T-helper 2 cell treated with Interferon-gamma antibody and Interleukin-4, amounts not matched to agents 100 ng/mL and 5 ng/mL, for 36 hours (primary cell): Measurements from ENCODE around the gene KRTAP5-10. TPM values are rescaled to one million over a fixed set of nuclear protein-coding genes. Genes with fewer than 3 reads are reported as not detected.
"Not testable (repeated sequence)": the region's sequence is repeated elsewhere in the genome, so short reads cannot be mapped to it uniquely, and the experiment has no call there.

Experiments
- intact Hi-C: fragments of 100-400 bp; cut with micrococcal nuclease; formaldehyde crosslinking; loops from one replicate; pipeline ENCODE4 v1.15.1; 2023
- total RNA-seq: library from RNA; stranded (reverse); gene quantifications from 2 replicates; pipeline ENCODE4 v1.2.3, GENCODE V29; 2022

Gene KRTAP5-10, protein sequence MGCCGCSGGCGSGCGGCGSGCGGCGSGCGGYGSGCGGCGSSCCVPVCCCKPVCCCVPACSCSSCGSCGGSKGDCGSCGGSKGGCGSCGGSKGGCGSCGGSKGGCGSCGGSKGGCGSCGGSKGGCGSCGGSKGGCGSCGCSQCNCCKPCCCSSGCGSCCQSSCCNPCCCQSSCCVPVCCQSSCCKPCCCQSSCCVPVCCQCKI
- total RNA-seq, result not detected in 2 replicates

DNA sequence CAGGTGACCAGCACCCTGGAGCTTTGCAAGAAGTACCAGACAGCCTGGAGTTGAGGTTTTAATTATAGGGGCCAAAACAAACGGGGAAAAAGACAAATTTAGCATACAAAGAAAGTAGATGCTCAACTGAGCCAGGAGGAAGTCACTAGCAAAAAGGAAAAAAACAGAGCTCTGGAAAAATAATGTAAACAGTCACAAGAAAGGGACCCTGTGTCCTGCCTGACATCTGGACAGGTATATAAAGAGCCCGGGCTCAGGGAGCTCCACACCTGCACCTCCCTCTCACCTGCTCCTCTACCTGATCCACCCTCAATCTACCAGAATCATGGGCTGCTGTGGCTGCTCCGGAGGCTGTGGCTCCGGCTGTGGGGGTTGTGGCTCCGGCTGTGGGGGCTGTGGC is at the start of gene KRTAP5-10:
TSS of gene KRTAP5-10 (plus strand) at position 301 of the 400 bp plus-strand sequence. CDS start at position 326, 25 bp downstream.
- intact Hi-C loops, result no loop called here

DNA sequence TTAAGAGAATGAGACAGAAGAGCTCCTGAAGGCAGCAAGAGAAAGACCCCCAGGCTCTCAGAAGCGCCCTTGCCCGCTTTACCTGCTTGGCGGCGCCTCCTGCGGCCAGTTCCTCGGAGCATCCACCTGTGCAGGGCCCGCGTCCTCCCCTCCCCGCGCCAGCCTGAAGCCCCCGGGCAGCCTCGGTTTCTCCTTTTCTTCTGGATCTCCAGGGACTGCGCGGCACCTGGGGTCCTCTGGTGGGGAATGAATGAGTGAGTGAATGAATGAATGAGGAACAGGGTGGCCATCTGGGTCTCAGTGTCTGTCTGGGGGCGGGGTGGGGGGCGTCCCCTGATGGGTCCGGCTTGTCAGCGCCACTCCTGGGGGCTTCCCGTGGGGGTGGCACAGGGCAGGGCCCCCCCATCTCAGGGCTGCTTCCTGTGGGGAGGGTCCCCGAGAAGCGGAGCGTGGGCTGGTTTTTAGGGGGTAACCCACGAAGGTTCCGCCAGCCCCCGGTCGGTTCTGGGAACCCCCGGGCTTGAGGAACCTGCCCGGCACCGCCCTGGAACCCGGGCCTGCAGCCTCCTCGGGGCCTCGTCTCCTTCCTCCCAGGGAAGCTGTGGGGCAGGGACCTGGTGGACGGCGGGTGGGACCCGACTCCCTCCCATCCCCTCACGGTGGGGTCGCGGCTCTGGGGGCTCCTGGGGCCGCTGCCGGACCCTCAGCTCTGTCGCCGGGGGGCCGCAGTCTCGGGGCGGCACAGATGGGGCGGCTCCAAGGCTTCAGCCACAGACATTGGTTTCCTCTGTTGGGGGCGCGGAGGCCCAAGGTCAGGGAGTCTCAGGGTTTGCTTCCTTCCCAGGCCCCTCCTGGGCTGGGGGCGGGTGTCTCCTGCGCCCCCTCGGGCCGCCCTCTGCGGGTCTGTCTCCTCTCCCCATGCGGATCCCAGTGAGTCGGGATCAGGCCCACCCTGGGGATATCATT is 46.6 kb upstream of the KRTAP5-10 start:
- intact Hi-C loops, result no loop called here

DNA sequence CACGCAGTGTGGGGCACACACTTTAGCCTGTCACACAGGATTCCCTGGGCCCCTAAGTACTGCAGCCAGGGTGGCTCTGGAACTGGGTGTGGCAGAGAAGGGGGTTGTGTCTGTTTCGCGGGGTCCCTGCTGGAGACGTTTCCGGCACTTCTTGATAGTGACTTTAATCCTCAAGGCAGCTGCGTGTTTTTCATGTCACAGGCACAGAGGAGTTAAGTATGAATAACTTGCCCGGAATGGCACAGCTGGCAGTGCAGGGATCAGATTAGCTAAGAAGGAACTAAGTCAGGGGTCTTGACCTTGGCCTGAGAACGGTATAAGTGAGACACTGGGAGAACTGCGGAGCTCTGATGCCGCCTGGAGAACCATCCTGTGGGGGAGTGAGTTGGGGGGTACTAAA is 45.8 kb upstream of the KRTAP5-10 start:
- intact Hi-C loops, result no loop called here

DNA sequence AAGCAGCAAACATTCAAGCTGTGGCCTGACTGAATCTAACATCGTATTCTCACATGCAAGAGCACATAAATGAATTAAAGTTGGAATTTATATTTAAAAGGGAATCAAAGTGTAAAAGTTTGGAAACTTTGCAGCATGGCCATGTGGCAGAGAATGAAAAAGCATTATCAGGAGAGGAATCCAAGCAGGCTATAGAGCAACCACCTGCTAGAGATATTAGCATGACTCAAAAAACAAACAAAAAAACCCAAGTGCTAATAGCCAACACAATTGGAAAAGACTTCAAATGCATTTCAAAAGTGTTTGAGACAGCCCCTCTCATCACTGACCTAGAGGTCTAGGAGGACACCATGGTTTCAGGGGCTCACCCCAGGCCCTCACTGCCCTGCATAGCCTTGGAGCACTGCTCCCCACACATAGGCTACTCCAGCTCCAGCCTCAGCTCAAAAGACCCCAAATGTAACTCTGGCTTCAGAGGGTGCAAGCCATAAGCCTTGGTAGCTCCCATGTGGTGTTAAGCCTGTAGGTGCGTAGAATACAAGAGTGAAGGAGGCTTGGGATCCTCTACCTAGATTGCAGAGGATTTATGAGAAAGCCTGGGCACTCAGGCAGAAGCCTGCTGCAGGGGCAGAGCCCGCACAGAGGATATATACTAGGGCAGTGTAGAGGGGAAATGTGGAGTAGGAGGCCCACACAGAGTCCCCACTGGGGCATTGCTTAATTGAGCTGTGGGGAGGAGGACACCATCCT is 40.0 kb upstream of the KRTAP5-10 start:
- intact Hi-C loops, result no loop called here

DNA sequence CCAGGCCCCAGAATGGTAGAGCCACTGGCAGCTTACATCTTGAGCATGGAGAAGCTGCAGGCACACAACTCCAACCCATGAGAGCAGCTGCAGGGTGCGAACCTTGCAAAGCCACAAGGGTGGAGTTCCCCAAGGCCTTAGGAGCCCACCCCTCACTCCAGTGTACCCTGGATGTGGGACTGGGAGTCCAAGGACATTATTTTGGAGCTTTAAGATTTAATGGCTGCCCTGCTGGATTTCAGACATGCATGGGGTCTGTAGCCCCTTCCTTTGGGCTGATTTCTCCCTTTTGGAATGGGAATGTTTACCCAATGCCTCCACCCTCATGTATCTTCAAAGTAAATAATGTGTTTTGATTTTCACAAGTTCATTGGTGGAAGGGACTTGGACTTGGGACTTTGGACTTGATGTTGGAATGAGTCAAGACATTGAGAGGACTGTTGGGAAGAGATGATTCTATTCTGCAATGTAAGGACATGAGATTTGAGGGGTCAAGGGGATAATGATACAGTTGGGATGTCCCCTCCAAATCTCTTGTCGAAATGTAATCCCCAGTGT is 39.3 kb upstream of the KRTAP5-10 start:
- intact Hi-C loops, result no loop called here

DNA sequence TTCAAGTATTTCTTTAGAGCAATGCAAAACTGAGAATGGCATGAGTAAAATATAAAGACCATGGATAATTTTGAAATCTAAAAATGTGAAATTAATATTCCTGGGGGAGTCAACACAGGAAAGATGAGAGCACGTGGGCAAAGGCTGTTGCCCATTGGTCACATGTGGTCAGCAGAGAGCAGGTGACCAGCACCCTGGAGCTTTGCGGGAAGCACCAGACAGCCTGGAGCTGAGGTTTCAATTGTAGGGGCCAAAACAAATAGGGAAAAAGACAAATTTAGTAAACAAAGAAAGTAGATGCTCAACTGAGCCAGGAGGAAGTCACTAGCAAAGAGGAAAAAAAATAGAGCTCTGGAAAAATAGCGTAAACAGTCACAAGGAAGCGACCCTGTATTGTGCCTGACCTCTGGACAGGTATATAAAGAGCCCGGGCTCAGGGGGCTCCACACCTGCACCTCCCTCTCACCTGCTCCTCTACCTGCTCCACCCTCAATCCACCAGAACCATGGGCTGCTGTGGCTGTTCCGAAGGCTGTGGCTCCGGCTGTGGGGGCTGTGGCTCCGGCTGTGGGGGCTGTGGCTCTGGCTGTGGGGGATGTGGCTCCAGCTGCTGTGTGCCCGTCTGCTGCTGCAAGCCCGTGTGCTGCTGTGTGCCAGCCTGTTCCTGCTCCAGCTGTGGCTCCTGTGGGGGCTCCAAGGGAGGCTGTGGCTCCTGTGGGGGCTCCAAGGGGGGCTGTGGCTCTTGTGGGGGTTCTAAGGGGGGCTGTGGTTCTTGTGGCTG is 38.4 kb upstream of the KRTAP5-10 start, which contains the start of gene KRTAP5-7:
TSS of gene KRTAP5-7 (plus strand) at position 472 of the 780 bp plus-strand sequence. CDS start at position 506, 34 bp downstream.
- intact Hi-C loops, result not testable (repeated sequence)

DNA sequence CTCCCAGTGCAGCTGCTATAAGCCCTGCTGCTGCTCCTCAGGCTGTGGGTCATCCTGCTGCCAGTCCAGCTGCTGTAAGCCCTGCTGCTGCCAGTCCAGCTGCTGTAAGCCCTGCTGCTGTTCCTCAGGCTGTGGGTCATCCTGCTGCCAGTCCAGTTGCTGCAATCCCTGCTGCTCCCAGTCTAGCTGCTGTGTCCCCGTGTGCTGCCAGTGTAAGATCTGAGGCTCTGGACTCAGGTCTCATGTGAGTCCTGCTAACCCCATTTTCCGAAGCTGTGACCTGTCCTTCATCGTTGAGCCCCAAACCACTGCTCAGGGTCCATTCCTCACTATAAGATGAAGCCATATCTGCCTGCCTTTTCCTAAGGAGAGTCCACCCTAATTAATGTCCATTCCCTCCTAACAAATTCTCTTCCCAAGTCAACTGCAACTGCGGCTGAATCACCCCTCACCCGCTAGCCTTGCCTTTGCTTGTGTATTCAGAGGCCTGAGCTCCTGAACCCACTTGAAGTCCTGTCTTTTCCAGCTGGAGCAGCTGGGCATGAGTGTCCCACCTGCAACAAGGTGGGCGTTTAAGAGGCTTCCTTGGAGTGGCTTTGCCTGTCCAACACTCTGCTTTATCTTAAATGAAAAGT is 37.7 kb upstream of the KRTAP5-10 start:
- intact Hi-C loops, result no loop called here

DNA sequence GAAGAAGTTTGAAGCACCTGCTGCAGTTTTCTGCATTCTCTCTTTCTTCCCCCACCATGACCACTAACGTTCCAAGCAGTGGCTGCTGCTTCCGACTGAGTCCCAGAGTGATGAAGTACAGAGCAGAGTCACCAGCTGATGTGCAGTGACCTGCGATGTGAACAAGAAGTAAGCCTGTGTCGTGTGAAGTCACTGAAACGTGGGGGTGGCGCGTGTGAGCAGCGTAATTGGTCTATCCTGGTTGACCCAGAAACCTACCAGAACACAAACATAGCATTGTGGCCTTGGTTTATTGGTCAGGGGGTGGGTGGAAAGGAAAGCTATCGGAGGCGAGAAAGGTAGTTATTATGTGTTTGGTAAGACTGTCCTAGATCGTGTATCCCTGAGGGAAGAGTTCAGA is 34.8 kb upstream of the KRTAP5-10 start:
- intact Hi-C loops, result no loop called here

DNA sequence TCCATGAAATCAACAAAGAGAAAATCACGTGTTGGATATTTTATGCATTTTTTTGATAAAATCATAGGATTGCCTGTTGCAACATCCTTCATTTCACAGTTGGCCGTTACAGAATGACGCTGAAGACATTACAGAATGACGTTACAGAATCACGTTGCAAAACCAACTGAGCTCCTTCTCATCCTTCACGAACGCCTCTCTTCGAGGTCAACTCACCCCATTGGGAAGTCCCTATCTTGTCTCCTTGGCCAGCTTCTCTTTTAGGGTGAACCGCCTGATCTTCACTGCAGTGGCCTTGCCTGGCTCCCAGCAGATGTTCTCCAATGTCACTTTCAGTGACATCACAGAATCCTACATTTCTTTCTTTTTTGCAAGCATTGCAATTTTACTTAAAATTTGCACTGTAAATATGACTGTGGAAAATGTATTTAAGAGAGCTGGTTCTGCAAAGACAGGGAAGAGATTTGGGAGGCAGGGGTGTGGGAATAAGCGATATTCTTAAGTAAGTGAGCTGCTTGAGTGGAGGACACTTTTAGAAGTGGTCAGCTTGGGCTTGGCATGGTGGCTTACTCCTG is 33.2 kb upstream of the KRTAP5-10 start:
- intact Hi-C loops, result no loop called here

DNA sequence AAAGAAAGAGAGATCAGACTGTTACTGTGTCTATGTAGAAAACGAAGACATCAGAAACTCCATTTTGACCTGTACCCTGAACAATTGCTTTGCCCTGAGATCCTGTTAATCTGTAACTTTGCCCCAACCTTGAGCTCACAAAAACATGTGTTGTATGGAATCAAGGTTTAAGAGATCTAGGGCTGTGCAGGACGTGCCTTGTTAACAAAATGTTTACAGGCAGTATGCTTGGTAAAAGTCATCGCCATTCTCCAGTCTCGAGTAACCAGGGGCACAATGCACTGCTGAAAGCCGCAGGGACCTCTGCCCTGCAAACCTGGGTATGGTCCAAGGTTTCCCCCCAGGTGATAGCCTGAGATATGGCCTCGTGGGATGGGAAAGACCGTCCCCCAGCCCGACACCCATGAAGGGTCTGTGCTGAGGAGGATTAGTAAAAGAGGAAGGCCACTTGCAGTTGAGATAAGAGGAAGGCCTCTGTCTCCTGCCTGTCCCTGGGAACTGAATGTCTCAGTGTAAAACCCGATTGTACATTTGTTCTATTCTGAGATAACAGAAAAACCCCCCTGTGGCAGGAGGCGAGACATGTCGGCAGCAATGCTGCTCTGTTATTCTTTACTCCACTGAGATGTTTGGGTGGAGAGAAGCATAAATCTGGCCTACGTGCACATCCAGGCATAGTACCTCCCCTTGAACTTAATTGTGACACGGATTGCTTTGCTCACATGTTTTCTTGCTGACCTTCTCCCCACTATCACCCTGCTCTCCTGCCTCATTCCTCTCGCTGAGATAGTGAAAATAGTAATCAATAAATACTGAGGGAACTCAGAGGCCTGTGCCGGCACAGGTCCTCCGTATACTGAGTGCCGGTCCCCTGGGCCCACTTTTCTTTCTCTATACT is 30.4 kb upstream of the KRTAP5-10 start:
- intact Hi-C loops, result not testable (repeated sequence)

DNA sequence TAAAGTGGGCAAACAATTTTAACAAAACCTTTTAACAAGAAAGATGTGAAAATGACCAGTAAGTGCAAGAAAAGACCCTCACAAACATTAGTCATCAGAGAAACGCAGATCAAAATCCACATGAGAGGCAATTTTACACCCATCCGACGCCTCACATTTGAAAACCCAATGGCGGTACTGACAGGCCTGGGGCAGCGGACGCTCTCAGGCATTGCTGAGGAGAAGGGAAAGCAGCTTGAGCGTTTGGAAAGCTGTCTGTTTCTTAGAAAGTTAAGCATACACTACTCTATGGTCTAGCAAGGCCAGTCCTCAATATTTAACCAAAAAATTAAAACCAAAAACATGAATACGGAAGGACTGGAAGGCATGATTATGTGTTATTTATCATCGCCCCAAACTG is 29.5 kb upstream of the KRTAP5-10 start:
- intact Hi-C loops, result no loop called here

DNA sequence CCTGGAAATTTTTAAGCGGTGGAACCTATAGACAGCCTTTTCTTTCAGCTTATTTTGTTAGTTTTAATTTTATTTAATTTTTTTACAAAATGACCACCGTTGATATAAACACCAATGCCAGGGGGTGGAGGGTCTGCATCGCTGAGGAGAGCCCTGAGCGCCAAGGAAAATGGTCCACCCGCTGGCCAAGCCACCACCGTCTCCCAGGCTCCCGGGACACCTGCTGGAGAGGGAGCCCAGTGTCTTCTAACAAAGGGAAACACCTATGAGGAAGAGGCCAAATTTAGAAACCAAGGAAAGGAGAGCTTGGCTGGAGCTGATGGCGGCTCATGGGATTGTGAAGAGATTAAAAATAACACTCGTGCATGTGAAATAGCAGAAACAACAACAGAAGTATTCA is 27.8 kb upstream of the KRTAP5-10 start:
- intact Hi-C loops, result no loop called here

DNA sequence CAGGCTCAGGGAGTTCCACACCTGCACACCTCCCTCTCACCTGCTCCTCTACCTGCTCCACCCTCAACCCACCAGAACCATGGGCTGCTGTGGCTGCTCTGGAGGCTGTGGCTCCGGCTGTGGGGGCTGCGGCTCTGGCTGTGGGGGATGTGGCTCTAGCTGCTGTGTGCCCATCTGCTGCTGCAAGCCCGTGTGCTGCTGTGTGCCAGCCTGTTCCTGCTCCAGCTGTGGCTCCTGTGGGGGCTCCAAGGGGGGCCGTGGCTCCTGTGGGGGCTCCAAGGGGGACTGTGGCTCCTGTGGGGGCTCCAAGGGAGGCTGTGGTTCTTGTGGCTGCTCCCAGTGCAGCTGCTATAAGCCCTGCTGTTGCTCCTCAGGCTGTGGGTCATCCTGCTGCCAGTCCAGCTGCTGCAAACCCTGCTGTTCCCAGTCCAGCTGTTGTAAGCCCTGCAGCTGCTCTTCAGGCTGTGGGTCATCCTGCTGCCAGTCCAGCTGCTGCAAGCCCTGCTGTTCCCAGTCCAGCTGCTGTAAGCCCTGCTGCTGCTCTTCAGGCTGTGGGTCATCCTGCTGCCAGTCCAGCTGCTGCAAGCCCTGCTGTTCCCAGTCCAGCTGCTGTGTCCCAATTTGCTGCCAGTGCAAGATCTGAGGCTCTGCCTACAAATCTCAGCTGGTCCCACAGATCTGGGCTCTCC is 27.2 kb upstream of the KRTAP5-10 start, which contains the start of gene KRTAP5-8:
TSS of gene KRTAP5-8 (plus strand) at position 49 of the 689 bp plus-strand sequence. CDS start at position 80, 31 bp downstream.
- intact Hi-C loops, result not testable (repeated sequence)

DNA sequence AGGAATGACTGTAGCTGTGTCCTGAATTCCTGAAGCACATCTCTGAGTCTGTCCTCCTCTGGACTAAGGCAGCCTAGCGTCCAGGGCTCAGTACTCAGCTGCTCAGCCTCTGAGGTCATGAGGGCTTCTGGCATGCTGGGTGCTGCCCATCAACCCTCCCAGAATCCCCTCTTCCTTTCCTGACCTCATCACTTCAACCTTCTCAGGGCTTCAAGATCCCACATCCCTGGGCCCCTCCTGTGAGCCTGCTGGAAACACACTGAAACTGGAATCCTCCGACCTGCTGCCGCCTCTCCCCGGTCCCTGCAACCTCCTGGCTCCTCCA is 26.7 kb upstream of the KRTAP5-10 start:
- intact Hi-C loops, result no loop called here

DNA sequence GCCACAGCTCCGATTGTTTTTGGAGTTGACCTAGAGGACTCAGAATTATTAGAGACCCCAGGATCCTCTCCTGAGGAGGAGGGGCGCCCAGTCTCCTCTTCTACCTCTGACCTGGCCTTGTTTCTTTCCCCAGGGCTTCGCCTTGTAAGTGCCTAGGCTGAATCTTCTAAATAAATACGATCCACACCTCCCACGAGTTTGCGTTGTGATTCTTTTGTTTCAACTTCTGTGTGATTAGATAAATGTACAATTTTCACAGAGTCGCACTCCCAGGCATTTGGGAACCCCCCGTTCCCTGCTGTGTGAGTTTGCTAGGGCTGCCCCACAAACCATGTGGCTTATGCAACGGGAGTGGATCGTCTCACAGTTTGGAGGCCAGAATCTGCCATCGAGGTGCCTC is 26.3 kb upstream of the KRTAP5-10 start:
- intact Hi-C loops, result no loop called here

DNA sequence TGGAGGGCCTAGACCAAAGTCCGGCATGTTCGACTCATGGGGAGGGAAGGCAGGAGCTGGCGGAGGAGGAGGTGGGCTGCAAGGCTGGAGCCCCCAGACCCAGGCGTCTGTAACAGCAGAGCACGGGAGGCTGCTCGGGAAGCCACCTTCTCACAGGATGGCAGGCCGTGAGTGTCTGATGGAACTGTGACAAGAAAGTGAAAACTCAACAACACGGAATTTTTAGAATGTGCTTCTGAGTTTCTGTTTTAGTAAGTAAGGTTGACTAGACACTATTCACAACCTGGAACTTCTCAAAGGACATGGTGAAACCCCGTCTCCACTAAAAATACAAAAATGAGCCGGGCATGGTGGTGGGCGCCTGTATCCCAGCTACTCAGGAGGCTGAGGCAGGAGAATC is 25.4 kb upstream of the KRTAP5-10 start:
- intact Hi-C loops, result not testable (repeated sequence)

DNA sequence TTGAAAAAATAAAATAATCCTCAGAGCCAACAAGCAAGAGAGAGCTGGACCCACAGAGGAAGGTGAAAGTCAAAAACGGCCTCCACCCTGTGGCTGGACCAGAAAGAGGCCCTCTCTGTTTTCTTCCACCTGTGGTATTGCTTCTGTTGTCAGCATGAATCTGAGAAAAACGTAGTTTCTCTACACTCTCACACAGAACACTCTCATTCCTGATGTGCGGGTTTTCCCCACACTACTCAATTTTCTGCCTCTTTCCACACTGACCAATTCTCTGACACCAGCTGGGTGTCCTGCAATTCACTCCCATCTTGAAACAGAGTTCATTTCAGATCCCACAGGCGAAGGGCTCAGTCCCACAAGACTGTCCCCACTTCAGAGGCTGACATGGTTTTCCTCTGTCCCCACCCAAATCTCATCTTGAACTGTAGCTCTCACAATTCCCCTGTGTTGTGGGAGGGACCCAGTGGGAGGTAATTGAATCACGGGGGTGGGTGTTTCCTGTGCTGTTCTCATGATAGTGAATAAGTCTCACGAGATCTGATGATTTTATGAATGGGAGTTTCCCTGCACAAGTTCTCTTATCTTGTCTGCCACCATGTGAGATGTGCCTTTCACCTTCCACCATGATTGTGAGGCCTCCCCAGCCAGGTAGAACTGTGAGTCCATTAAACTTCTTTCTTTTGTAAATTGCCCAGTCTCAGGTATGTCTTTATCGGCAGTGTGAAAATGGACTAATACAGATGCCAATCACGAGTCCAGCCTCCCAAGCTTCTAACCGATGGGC is 24.6 kb upstream of the KRTAP5-10 start:
- intact Hi-C loops, result not testable (repeated sequence)
